Hippocampal formation (tissue), 2 donors: ENCODE data around the gene WDR90.

Experiments
- DNase-seq, 2 donors: peaks; one replicate each; lab custom pipeline; 2025; lab: John Stamatoyannopoulos, UW

Gene WDR90

GRCh38 chr16:626787-627453 lies 22.2 kb upstream of the WDR90 start:
- DNase-seq: no peak

- DNase-seq: no peak
Observed at GRCh38 chr16:627454-628239, 21.5 kb upstream of the WDR90 start.

GRCh38 chr16:628321-629061 lies 20.7 kb upstream of the WDR90 start:
- no peak for DNase-seq

- DNase-seq: no peak
Observed at GRCh38 chr16:629185-629832, 19.9 kb upstream of the WDR90 start.

GRCh38 chr16:629833-630248 lies 19.3 kb upstream of the WDR90 start:
- DNase-seq: no peak

- DNase-seq: no peak
Observed at GRCh38 chr16:630249-630814, 18.8 kb upstream of the WDR90 start.

- no peak for DNase-seq
Observed at GRCh38 chr16:630815-631405, 18.3 kb upstream of the WDR90 start, which contains the start of gene WFIKKN1. TSS of gene WFIKKN1 (plus strand) at chr16:630985. CDS start at chr16:631254, 269 bp downstream.

GRCh38 chr16:631808-632358 lies 17.3 kb upstream of the WDR90 start:
- DNase-seq: no peak

GRCh38 chr16:632486-633335 lies 16.5 kb upstream of the WDR90 start:
- no peak for DNase-seq

- DNase-seq: no peak
Observed at GRCh38 chr16:633336-634050, 15.7 kb upstream of the WDR90 start.

- no peak for DNase-seq
Observed at GRCh38 chr16:634051-634670, 15.0 kb upstream of the WDR90 start.

- DNase-seq: no peak
Observed at GRCh38 chr16:634996-635395, 14.2 kb upstream of the WDR90 start.

- no peak for DNase-seq
Observed at GRCh38 chr16:635573-636205, 13.5 kb upstream of the WDR90 start.

GRCh38 chr16:636206-637080 lies 12.7 kb upstream of the WDR90 start, which contains the start of gene METTL26:
TSS of gene METTL26 (minus strand) at chr16:636305. CDS start at chr16:636290, 15 bp downstream.
- DNase-seq: peak; percentile 93 to 98

- peak; percentile 90 to 98 for DNase-seq
Observed at GRCh38 chr16:637081-638018, 11.8 kb upstream of the WDR90 start.

GRCh38 chr16:638034-638543 lies 11.1 kb upstream of the WDR90 start:
- no peak for DNase-seq
